Measurements from ENCODE around the gene OSR1. TPM values are rescaled to one million over a fixed set of nuclear protein-coding genes. Genes with fewer than 3 reads are reported as not detected.

OSR1 gene
- total and polyA plus RNA-seq, 10 donors = 0.04 to 1.4 (median 0.23) TPM; not detected in 5

DNA sequence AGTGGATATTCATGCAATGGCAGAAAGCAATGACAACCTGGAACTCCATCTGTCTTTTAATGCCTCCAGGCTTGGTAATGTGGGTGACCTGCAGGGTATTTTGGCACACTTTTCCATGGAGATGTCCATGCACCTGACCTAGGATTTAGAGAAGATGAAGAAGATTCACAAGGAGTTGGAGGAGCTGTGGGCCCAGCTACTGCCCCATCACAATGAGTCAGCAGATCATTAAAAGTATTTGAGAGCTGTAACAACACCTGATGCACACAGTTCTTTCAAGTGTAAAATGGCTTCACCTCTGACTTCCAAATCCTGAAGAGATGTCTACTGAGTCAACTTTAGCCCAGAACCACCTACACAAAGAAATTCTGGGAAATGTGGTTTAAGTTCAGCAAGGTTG lies 22.1 kb upstream of the OSR1 start:
- Histone ChIP-seq H3K4me1 (no peaks in the 10 kb centered on the region), H3K4me3 (no peak overlapping the region), H3K9me3 (peaks cover 0 to 8% (median 0%) of the 10 kb centered on the region in 8 donors), H3K27ac (no peak overlapping the region), H3K27me3 (replicated peaks in 1 of 7) (peaks cover 0 to 14% (median 0%) of the 10 kb centered on the region in 7 donors), H3K36me3 (no peaks in the 10 kb centered on the region)
- TF ChIP-seq POLR2AphosphoS5 (IDR thresholded peaks at IDR 0.05) (no peak), POLR2A (IDR thresholded peaks at IDR 0.05) (no peak), CTCF (IDR thresholded peaks at IDR 0.05 in 8 of 11, conservative IDR thresholded peaks at IDR 0.05 in 3 of 11) (no peak)
- DNase-seq = no peak
- intact Hi-C loops (cut with DNase I; ENCODE audit: low total_unique reads) = no loop called here

GRCh38 chr2:19378939-19379338 lies 20.5 kb upstream of the OSR1 start:
- Histone ChIP-seq H3K27ac (no peak overlapping the region), H3K27me3 (replicated peaks in 1 of 7) (peaks cover 0 to 14% (median 0%) of the 10 kb centered on the region in 7 donors), H3K4me3 (no peak overlapping the region), H3K9me3 (peaks cover 0 to 6% (median 0%) of the 10 kb centered on the region in 8 donors), H3K36me3 (no peaks in the 10 kb centered on the region), H3K4me1 (no peaks in the 10 kb centered on the region)
- WGBS, 5 donors = 69 to 96% (median 90%) methylated on average over 2 of the region's 2 CpGs
- no peak for DNase-seq
- intact Hi-C loops (cut with DNase I; ENCODE audit: low total_unique reads) = loop anchor here (10.0 kb wide), 1 partner anchor 486 kb away; no protein-coding TSS in a partner anchor
- TF ChIP-seq POLR2A (IDR thresholded peaks at IDR 0.05) (no peak), POLR2AphosphoS5 (IDR thresholded peaks at IDR 0.05) (no peak), CTCF (IDR thresholded peaks at IDR 0.05 in 8 of 11, conservative IDR thresholded peaks at IDR 0.05 in 3 of 11) (no peak)

GRCh38 chr2:19377717-19378116 lies 19.3 kb upstream of the OSR1 start:
- peaks cover 0 to 23% (median 3%) of the 10 kb centered on the region in 7 donors for H3K27me3 ChIP-seq (replicated peaks in 1 of 7)
- DNase-seq = no peak
- TF ChIP-seq POLR2A (IDR thresholded peaks at IDR 0.05) (no peak), POLR2AphosphoS5 (IDR thresholded peaks at IDR 0.05) (no peak), CTCF (IDR thresholded peaks at IDR 0.05 in 8 of 11, conservative IDR thresholded peaks at IDR 0.05 in 3 of 11) (no peak)

GRCh38 chr2:19373352-19373751 lies 14.9 kb upstream of the OSR1 start:
- no peaks in the 10 kb centered on the region for H3K36me3 ChIP-seq
- peaks cover 0 to 41% (median 3%) of the 10 kb centered on the region in 7 donors for H3K27me3 ChIP-seq (replicated peaks in 1 of 7)
- 66 to 87% (median 78%) methylated on average over 2 of the region's 2 CpGs for WGBS, 5 donors
- intact Hi-C loops (cut with DNase I; ENCODE audit: low total_unique reads) = loop anchor here (10.0 kb wide), 1 partner anchor 491 kb away; no protein-coding TSS in a partner anchor
- peak; percentile 53 for DNase-seq
- TF ChIP-seq POLR2A (IDR thresholded peaks at IDR 0.05) = no peak
- no peak for TF ChIP-seq POLR2AphosphoS5 (IDR thresholded peaks at IDR 0.05)
- no peak for TF ChIP-seq CTCF (IDR thresholded peaks at IDR 0.05 in 8 of 11, conservative IDR thresholded peaks at IDR 0.05 in 3 of 11)
- no peak overlapping the region for H3K27ac ChIP-seq
- no peaks in the 10 kb centered on the region for H3K4me1 ChIP-seq
- H3K9me3 ChIP-seq = peaks cover 0 to 6% (median 0%) of the 10 kb centered on the region in 8 donors
- peak overlapping the region in 1 of 8 donors; percentile 5 for H3K4me3 ChIP-seq

More at GRCh38 chr2:19377717-19378116, 19.3 kb upstream of the OSR1 start:
- intact Hi-C loops (cut with DNase I; ENCODE audit: low total_unique reads) = loop anchor here (10.0 kb wide), 1 partner anchor 487 kb away; no protein-coding TSS in a partner anchor
- H3K36me3 ChIP-seq = no peaks in the 10 kb centered on the region
- H3K9me3 ChIP-seq = peaks cover 0 to 6% (median 0%) of the 10 kb centered on the region in 8 donors
- WGBS, 5 donors = 74 to 98% (median 82%) methylated on average over 3 of the region's 3 CpGs
- no peaks in the 10 kb centered on the region for H3K4me1 ChIP-seq
- no peak overlapping the region for H3K27ac ChIP-seq
- no peak overlapping the region for H3K4me3 ChIP-seq

All from spleen (tissue), 11 donors.